ENCODE results near the gene MOCS3. TPM values are rescaled to one million over a fixed set of nuclear protein-coding genes. Genes with fewer than 3 reads are reported as not detected.

The MOCS3 gene
- total and polyA plus RNA-seq, 2 donors (not counting 3 experiments of a cell fraction or from before 2014, with no cell fraction given) = 3.2 to 3.6 TPM

DNA sequence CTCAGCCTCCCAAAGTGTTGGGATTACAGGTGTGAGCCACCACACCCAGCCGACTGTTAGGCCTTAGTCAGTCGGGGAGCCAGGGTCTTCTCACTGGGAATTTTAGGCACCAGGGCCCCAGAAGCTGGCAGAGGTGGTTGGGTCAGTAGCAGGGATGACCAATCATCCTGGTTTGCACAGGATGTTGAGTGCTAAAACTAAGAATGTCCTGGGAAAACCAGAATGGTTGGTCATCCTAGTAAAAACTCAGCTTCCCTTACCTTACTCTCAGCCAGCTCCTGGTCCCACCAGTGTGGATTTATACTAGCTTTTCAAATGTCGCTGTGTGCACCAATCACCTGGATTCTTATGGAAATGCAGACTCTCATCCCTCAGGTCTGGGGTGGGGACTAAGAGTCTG lies 32.5 kb downstream of the MOCS3 start:
- POLR2A ChIA-PET = no interaction called here
- H4K20me1 ChIP-seq (replicated peaks; ENCODE audit: control insufficient read depth, extremely low read depth, insufficient read depth, low read length) = no peaks in the 10 kb centered on the region
- no peak overlapping the region for H2AFZ ChIP-seq (ENCODE audit: low read depth, low read length)
- FAIRE-seq (no peak), DNase-seq (ENCODE audit: low read depth, low spot score) (no peak)
- dilution Hi-C loops (cut with MboI; ENCODE audit: extremely low pct_ligation_motif_present, low sequenced_read_pairs) = no loop called here
- intact Hi-C loops (cut with micrococcal nuclease) = no loop called here
- no peak overlapping the region for H3K4me2 ChIP-seq (ENCODE audit: insufficient read depth, low read length)
- no peak overlapping the region for H3K27ac ChIP-seq (ENCODE audit: insufficient read depth, low read depth, low read length)
- H3K9me1 ChIP-seq (replicated peaks; ENCODE audit: control insufficient read depth, extremely low read depth, insufficient read depth, low read length) = no peaks in the 10 kb centered on the region
- H3K4me1 ChIP-seq (ENCODE audit: control insufficient read depth, extremely low read depth, insufficient read depth, low read length) = no peaks in the 10 kb centered on the region
- H3K36me3 ChIP-seq (ENCODE audit: control insufficient read depth in 2 of 2, extremely low read depth in 1 of 2, insufficient read depth in 2 of 2, low read length in 2 of 2) = no peaks in the 10 kb centered on the region
- no peak for TF ChIP-seq POLR2AphosphoS5 (IDR thresholded peaks at IDR 0.05; ENCODE audit: insufficient read depth, low read depth, low read length)
- no peak for TF ChIP-seq EZH2 (IDR thresholded peaks at IDR 0.05; ENCODE audit: borderline replicate concordance, low read depth, low read length, severe bottlenecking)
- no peak for TF ChIP-seq JUN (IDR thresholded peaks at IDR 0.05; ENCODE audit: borderline replicate concordance, insufficient read depth, insufficient read length, low read depth)
- TF ChIP-seq GATA2 (IDR thresholded peaks at IDR 0.05; ENCODE audit: insufficient read depth, insufficient read length, low read depth, low read length) = no peak
- CTCF ChIA-PET = interaction anchor here (1.0 to 10.1 kb wide), 5 partner anchors 9 to 633 kb away, joined by 3 to 311 read pairs (median 21); no protein-coding TSS in a partner anchor
- no TSS peak for BruUV-seq (replicated peaks)
- no peaks in the 10 kb centered on the region for H3K9me3 ChIP-seq (replicated peaks; ENCODE audit: control insufficient read depth, insufficient read depth, low read length)
- no peak overlapping the region for H3K9ac ChIP-seq (replicated peaks; ENCODE audit: extremely low read depth, insufficient read depth, low read length)
- H3K4me3 ChIP-seq (replicated peaks in 1 of 3; ENCODE audit: insufficient read depth in 1 of 3, low read depth in 1 of 3, low read length in 3 of 3) = no peak overlapping the region
- no peaks in the 10 kb centered on the region for H3K79me2 ChIP-seq (ENCODE audit: control insufficient read depth, insufficient read depth, low read length)
- H3K27me3 ChIP-seq (ENCODE audit: control insufficient read depth in 2 of 2, insufficient read depth in 2 of 2, low read length in 2 of 2) = peaks cover 0 to 1% of the 10 kb centered on the region in 2 experiments

DNA sequence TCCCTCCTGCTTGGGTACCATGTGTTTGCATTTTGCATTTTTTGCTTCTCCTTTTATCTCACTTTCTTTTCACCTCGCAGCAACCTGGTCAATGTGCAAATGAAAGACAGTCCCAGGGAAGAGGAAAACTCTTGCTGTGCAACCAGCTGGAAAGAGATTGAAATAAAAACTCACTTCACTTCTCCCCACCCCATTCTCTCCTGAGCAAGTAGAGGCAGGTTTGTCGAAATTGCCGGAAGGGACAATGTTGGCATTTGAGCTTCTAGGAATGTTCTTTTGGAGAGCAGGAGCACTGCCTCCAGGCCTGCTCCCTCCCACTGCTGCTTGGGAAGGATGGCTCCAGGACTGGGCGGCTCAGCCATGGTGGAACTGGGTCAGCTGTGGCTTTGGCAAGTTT lies 33.7 kb downstream of the MOCS3 start:
- Histone ChIP-seq H3K9me3 (replicated peaks; ENCODE audit: control insufficient read depth, insufficient read depth, low read length) (no peaks in the 10 kb centered on the region), H3K27me3 (ENCODE audit: control insufficient read depth in 2 of 2, insufficient read depth in 2 of 2, low read length in 2 of 2) (peaks cover 3 to 4% of the 10 kb centered on the region in 2 experiments), H3K36me3 (ENCODE audit: control insufficient read depth in 2 of 2, extremely low read depth in 1 of 2, insufficient read depth in 2 of 2, low read length in 2 of 2) (no peaks in the 10 kb centered on the region), H3K4me1 (ENCODE audit: control insufficient read depth, extremely low read depth, insufficient read depth, low read length) (no peaks in the 10 kb centered on the region), H3K79me2 (ENCODE audit: control insufficient read depth, insufficient read depth, low read length) (no peaks in the 10 kb centered on the region), H3K4me3 (replicated peaks in 1 of 3; ENCODE audit: insufficient read depth in 1 of 3, low read depth in 1 of 3, low read length in 3 of 3) (no peak overlapping the region), H3K9ac (replicated peaks; ENCODE audit: extremely low read depth, insufficient read depth, low read length) (no peak overlapping the region), H3K4me2 (ENCODE audit: insufficient read depth, low read length) (no peak overlapping the region), H2AFZ (ENCODE audit: low read depth, low read length) (no peak overlapping the region), H4K20me1 (replicated peaks; ENCODE audit: control insufficient read depth, extremely low read depth, insufficient read depth, low read length) (no peaks in the 10 kb centered on the region), H3K9me1 (replicated peaks; ENCODE audit: control insufficient read depth, extremely low read depth, insufficient read depth, low read length) (no peaks in the 10 kb centered on the region), H3K27ac (ENCODE audit: insufficient read depth, low read depth, low read length) (no peak overlapping the region)
- TF ChIP-seq FOS (IDR thresholded peaks at IDR 0.05; ENCODE audit: borderline replicate concordance, insufficient read depth, low read length) = no peak
- TF ChIP-seq, protein P1, sequence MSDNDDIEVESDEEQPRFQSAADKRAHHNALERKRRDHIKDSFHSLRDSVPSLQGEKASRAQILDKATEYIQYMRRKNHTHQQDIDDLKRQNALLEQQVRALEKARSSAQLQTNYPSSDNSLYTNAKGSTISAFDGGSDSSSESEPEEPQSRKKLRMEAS (IDR thresholded peaks at IDR 0.05; ENCODE audit: insufficient read depth, insufficient read length) = no peak
- TF ChIP-seq, protein P2, sequence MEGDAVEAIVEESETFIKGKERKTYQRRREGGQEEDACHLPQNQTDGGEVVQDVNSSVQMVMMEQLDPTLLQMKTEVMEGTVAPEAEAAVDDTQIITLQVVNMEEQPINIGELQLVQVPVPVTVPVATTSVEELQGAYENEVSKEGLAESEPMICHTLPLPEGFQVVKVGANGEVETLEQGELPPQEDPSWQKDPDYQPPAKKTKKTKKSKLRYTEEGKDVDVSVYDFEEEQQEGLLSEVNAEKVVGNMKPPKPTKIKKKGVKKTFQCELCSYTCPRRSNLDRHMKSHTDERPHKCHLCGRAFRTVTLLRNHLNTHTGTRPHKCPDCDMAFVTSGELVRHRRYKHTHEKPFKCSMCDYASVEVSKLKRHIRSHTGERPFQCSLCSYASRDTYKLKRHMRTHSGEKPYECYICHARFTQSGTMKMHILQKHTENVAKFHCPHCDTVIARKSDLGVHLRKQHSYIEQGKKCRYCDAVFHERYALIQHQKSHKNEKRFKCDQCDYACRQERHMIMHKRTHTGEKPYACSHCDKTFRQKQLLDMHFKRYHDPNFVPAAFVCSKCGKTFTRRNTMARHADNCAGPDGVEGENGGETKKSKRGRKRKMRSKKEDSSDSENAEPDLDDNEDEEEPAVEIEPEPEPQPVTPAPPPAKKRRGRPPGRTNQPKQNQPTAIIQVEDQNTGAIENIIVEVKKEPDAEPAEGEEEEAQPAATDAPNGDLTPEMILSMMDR (IDR thresholded peaks at IDR 0.05; ENCODE audit: extremely low read depth in 1 of 2, insufficient read depth in 1 of 2, low read depth in 1 of 2, low read length in 2 of 2) = no peak
- no peak for TF ChIP-seq MYC (IDR thresholded peaks at IDR 0.05; ENCODE audit: low read depth, low read length)
- no peak for TF ChIP-seq JUN (IDR thresholded peaks at IDR 0.05; ENCODE audit: borderline replicate concordance, insufficient read depth, insufficient read length, low read depth)
- no peak for TF ChIP-seq POLR2A (IDR thresholded peaks at IDR 0.05; ENCODE audit: low read depth, low read length)
- no peak for TF ChIP-seq GATA2 (IDR thresholded peaks at IDR 0.05; ENCODE audit: insufficient read depth, insufficient read length, low read depth, low read length)
- no peak for TF ChIP-seq EZH2 (IDR thresholded peaks at IDR 0.05; ENCODE audit: borderline replicate concordance, low read depth, low read length, severe bottlenecking)
- TF ChIP-seq POLR2AphosphoS5 (IDR thresholded peaks at IDR 0.05; ENCODE audit: insufficient read depth, low read depth, low read length) = no peak
- no peak for DNase-seq (ENCODE audit: low read depth, low spot score)
- no peak for FAIRE-seq
- ChIA-PET POLR2A (no interaction called here), CTCF (interaction anchor here (0.7 to 10.1 kb wide), 10 partner anchors 9 to 362 kb away, joined by 3 to 311 read pairs (median 5); no protein-coding TSS in a partner anchor)
- no TSS peak for BruUV-seq (replicated peaks)
- intact Hi-C loops (cut with micrococcal nuclease) (no loop called here), dilution Hi-C loops (cut with MboI; ENCODE audit: extremely low pct_ligation_motif_present, low sequenced_read_pairs) (no loop called here)
